Kidney tubule cell (primary cell): ENCODE measurements around the gene SLC25A25.
A peak's percentile ranks its signal among the peaks of the same experiment; 100 is the strongest.
"Not testable (repeated sequence)": the region's sequence is repeated elsewhere in the genome, so short reads cannot be mapped to it uniquely, and the experiment has no call there.

Experiments used
- DNase-seq: peaks from one replicate; pipeline ENCODE4 v3.0.0-alpha.2; 2018; ENCODE audit warnings: low spot score

Gene SLC25A25

GRCh38 chr9:128124873-128125579, 57.0 kb downstream of the SLC25A25 start:
- peak; percentile 61 for DNase-seq

DNA sequence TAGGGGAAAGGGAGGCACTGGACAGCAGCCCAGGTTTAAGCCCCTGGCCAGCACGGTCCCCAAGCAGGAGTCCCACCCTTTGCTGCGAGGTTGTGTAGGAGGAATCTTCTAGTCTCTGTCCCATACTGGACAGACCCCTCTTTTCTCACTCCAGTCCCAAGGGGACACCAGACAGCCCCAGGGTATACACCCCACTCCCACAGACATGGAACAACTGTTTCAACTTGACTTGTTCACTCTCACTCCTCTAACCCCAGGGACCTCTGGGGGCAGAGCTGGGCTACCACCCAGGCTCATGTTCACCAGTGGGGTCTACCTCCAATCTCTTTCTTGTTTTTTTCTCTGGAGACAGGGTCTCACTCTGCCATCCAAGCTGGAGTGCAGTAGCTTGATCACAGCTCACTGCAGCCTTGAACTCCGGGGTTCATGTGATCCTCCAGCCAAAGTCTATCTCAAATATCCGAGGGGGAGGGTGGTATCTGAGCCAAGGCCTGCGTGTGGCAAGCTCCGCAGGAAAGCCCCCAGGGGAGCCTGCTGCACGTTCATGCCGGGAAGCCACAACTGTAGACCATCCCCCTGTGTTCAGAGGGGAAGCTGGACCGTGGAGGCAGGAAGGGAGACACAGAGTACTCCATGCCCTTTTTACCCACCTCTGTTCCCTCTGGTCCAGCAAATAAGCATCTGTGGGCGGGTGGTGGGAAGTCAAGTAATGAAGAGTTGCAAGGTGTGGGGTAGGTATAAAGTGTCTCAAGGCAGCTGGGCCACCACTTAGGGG, 57.7 kb downstream of the SLC25A25 start:
- DNase-seq: no peak

- peak; percentile 82 for DNase-seq
Measured at GRCh38 chr9:128127568-128127989, 59.5 kb downstream of the SLC25A25 start, which contains the start of gene PTGES2. Gene PTGES2 (minus strand): TSS chr9:128127729. CDS start chr9:128127717, 12 bp downstream.

- DNase-seq: peak; percentile 92
Measured at GRCh38 chr9:128127990-128128835, 60.2 kb downstream of the SLC25A25 start.

- DNase-seq: no peak
Measured at GRCh38 chr9:128128836-128129590, 61.0 kb downstream of the SLC25A25 start.

- DNase-seq: not testable (repeated sequence)
Measured at GRCh38 chr9:128129976-128130590, 62.1 kb downstream of the SLC25A25 start.

GRCh38 chr9:128130651-128131050, 62.6 kb downstream of the SLC25A25 start:
- DNase-seq: not testable (repeated sequence)

DNA sequence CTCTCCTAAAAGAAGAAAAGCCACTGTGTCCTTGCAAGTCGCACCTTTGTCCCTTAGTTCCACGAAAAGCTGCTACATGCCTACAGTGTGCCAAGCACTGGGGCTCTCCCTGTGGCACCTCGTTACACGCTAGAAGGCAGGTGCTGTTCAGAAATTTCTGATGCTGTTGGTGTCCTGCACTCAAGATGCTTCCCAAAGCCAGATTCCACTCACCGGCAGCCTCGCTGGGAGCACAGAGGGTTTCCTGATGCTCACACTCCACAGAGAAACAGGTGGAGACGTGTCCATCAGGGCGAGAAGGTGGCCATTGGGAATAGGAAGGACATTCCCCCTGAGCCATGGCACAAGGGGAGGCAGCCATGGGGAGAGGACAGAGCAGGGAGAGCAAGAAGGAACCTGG, 63.3 kb downstream of the SLC25A25 start:
- DNase-seq: not testable (repeated sequence)

DNA sequence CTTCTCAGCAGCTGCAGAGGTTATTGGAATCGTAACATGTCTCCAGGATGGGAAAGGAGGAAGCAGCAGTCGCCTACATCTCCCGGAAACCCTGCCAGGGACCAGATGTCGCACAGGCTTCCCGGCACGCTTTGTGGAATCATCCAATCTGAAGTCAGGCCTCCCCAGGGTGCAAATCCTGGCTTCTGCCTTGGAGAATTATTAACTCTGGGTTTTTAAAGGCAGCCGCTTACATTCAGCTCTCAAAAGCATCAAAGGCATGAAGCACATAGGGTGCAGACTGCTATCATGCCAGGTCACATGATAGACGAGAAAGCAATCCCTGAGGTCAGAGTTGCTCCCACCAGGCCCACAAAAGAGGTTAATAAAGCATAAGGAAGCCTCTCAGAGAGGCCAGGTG, 64.1 kb downstream of the SLC25A25 start:
- peak; percentile 54 for DNase-seq

- DNase-seq: not testable (repeated sequence)
Measured at GRCh38 chr9:128135561-128135960, 67.5 kb downstream of the SLC25A25 start.

DNA sequence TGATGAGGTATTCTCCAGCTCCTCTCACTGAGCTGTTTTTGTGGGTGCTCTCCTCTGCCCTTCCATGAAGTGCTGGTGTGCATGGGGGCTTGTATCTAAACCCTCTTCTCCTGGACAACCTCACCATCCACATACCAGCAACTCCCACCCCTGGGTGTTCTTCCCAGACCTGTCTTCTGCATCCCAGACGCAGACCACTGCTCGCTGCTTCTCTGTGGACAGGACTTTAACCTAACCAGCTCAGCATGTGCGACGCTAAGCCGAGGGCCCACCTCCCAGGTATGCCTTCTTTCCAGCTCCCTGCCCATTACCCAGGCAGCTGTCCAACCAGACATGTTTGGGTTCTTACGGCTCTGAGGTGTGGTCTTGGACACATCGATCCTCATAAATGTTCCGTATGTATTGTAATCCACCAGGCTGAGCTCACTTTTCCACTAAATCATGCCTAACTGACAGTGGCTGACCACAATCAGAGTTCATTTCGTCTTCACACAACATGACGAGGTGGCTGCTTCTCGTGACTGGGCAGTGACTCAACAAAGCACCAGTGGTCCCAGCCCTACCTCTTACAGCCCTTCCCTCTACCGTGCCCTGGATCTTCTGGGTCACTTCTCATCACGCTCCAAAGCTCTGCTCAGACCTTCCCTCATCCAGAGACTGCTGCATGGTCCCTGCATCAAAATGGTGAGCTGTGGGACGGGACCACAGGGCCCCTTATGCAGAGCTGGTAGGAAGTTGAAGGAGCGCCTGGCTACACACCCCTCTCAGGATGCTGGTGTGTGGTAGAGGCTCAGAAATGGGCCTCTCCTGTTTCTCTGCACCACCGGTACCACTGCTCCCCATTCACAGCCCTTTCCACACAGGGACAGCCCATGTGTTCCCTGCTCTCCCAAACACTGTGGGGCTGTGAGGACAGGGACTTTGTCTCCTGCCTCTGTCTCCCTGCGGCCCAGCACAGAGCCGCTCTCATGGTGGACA, 69.1 kb downstream of the SLC25A25 start:
- DNase-seq: peak; percentile 84

DNA sequence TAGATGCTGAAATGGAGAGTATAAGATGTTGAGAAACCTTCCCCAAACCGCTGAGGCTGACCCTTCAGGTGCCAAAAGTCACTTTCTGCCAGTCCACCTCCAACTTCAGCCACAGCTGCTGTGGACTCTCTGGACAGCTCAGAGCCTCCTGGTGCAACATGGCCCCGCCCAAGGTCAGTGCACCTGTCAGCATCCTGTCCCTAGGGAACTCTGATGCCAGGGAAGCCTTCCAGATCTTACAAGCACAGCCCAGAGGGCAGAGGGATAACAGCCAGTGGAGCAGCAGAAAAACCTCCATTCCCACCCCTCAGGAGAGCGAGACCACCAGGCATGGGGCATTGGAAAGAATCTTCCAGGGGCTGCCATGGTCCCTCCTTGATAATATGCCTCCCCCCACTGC, 70.0 kb downstream of the SLC25A25 start:
- DNase-seq: no peak

DNA sequence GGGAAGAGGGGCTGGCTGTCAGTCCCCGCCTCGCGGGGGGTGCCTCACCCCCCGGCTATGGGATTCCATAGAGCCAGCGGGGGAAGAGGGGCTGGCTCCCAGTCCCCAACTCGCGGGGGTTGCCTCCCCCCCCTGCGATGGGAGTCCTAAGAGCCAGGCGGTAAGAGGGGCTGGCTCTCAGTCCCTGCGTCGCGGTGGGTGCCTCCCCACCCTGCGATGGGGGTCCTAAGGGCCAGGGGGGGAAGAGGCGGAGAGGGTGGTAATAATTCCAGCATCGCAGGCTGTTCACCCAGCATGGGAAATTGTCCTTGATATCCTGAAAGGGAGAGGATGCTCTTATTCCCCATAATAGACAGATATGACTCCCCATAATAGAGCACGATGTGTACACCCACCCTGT, 71.6 kb downstream of the SLC25A25 start:
- DNase-seq: no peak

GRCh38 chr9:128141604-128142003, 73.6 kb downstream of the SLC25A25 start:
- DNase-seq: no peak

- DNase-seq: no peak
Measured at GRCh38 chr9:128142061-128142460, 74.0 kb downstream of the SLC25A25 start.

DNA sequence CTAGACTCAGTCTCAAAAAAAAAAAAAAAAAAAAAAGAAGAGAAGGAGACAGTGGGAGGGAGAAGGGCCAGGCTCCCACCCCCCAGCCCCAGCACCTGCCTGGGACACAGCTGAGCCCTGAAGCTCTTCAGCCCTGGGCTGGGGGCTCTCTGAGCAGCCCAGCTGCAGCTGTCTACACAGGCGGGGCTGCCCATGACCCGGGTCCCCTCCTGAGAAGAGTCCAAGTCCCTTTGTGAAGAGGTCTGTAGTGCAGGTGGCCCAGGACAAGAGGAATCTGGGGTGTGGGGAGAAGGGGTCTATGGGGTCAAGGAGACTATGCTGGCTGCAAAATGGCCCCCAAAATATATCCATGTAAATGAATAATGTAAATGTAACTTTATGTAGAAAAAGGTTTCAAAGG, 74.6 kb downstream of the SLC25A25 start:
- no peak for DNase-seq

GRCh38 chr9:128143525-128144238, 75.7 kb downstream of the SLC25A25 start:
- DNase-seq: no peak

DNA sequence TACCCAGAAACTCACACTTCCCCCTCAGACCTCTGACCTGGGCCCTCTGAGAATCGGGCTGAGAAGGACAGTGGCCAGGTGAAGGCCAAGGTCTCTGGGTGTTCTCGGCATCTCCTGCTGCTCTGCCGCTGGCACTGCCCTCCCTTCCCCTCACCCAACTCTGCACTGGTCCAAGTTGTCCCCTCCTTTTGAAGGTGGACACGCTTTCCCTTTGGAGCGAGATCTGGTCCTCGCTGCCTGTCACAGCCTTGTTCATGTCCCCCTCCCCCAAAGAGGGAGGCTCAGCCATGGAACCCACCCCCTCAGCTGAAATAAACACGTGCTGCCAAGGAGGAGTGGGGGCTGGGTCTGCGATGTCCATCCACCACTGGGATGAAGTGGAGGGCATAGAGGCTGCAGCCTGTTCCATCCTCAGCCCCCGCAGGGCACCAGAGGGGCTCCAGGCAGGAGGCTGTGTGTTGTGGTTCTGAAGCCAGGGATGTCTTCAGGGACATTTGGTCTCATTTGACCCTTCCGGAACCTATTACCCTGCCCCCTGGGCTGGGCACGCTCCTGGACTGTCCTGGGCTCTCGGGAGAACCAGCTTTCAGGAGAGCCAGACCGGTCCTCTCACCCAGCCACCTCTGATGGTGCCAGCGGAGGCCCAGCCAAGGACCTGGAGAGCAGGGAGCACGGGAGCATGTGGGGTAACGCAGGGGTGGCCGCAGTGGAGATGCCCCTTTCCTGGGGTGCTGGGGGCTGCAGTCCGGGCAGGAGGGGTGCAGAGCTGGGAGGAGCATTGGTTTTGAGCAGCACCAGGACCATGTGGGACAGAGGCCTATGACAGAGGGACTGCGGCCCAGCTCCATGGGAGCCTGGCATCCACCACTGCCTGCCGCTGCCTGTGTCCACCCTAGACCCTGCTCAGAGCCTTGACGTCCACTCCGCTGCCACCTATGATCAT, 76.5 kb downstream of the SLC25A25 start:
- no peak for DNase-seq
